Measurements from ENCODE around the gene CDH6. TPM values are rescaled to one million over a fixed set of nuclear protein-coding genes. Genes with fewer than 3 reads are reported as not detected.
A peak's percentile ranks its signal among the peaks of the same experiment; 100 is the strongest.

CDH6 gene
- total RNA-seq, 1 experiment from 2014 or later = 83.8 TPM

- in situ Hi-C loops (cut with HindIII; ENCODE audit: low pct_unique_long_range_greater_than_20kb, low sequenced_read_pairs) = no loop called here
- DNase-seq (ENCODE audit: low read depth) = no peak
Observed at GRCh38 chr5:31194468-31194813, 955 bp downstream of the CDH6 start.

- DNase-seq (ENCODE audit: low read depth) = peak; percentile 83
- in situ Hi-C loops (cut with HindIII; ENCODE audit: low pct_unique_long_range_greater_than_20kb, low sequenced_read_pairs) = no loop called here
Observed at GRCh38 chr5:31194892-31195555, 1.5 kb downstream of the CDH6 start.

- DNase-seq (ENCODE audit: low read depth) = peak; percentile 71
- in situ Hi-C loops (cut with HindIII; ENCODE audit: low pct_unique_long_range_greater_than_20kb, low sequenced_read_pairs) = no loop called here
Observed at GRCh38 chr5:31196309-31196708, 2.8 kb downstream of the CDH6 start.

GRCh38 chr5:31197183-31197582, 3.7 kb downstream of the CDH6 start:
- in situ Hi-C loops (cut with HindIII; ENCODE audit: low pct_unique_long_range_greater_than_20kb, low sequenced_read_pairs) = no loop called here
- DNase-seq (ENCODE audit: low read depth) = peak; percentile 47

GRCh38 chr5:31204958-31205357, 11.5 kb downstream of the CDH6 start:
- no peak for DNase-seq (ENCODE audit: low read depth)
- in situ Hi-C loops (cut with HindIII; ENCODE audit: low pct_unique_long_range_greater_than_20kb, low sequenced_read_pairs) = no loop called here

GRCh38 chr5:31208043-31208442, 14.6 kb downstream of the CDH6 start:
- in situ Hi-C loops (cut with HindIII; ENCODE audit: low pct_unique_long_range_greater_than_20kb, low sequenced_read_pairs) = no loop called here

GRCh38 chr5:31209334-31209733, 15.8 kb downstream of the CDH6 start:
- in situ Hi-C loops (cut with HindIII; ENCODE audit: low pct_unique_long_range_greater_than_20kb, low sequenced_read_pairs) = no loop called here
- no peak for DNase-seq (ENCODE audit: low read depth)

More at GRCh38 chr5:31208043-31208442, 14.6 kb downstream of the CDH6 start:
- no peak for DNase-seq (ENCODE audit: low read depth)

GRCh38 chr5:31211098-31211497, 17.6 kb downstream of the CDH6 start:
- no peak for DNase-seq (ENCODE audit: low read depth)
- in situ Hi-C loops (cut with HindIII; ENCODE audit: low pct_unique_long_range_greater_than_20kb, low sequenced_read_pairs) = no loop called here

GRCh38 chr5:31213257-31213656, 19.8 kb downstream of the CDH6 start:
- in situ Hi-C loops (cut with HindIII; ENCODE audit: low pct_unique_long_range_greater_than_20kb, low sequenced_read_pairs) = no loop called here
- no peak for DNase-seq (ENCODE audit: low read depth)

- in situ Hi-C loops (cut with HindIII; ENCODE audit: low pct_unique_long_range_greater_than_20kb, low sequenced_read_pairs) = no loop called here
- no peak for DNase-seq (ENCODE audit: low read depth)
Observed at GRCh38 chr5:31213705-31214121, 20.2 kb downstream of the CDH6 start.

- in situ Hi-C loops (cut with HindIII; ENCODE audit: low pct_unique_long_range_greater_than_20kb, low sequenced_read_pairs) = no loop called here
- no peak for DNase-seq (ENCODE audit: low read depth)
Observed at GRCh38 chr5:31214229-31214628, 20.7 kb downstream of the CDH6 start.

GRCh38 chr5:31215236-31215635, 21.8 kb downstream of the CDH6 start:
- no peak for DNase-seq (ENCODE audit: low read depth)
- in situ Hi-C loops (cut with HindIII; ENCODE audit: low pct_unique_long_range_greater_than_20kb, low sequenced_read_pairs) = no loop called here

- DNase-seq (ENCODE audit: low read depth) = no peak
- in situ Hi-C loops (cut with HindIII; ENCODE audit: low pct_unique_long_range_greater_than_20kb, low sequenced_read_pairs) = no loop called here
Observed at GRCh38 chr5:31217446-31217845, 24.0 kb downstream of the CDH6 start.

- no peak for DNase-seq (ENCODE audit: low read depth)
- in situ Hi-C loops (cut with HindIII; ENCODE audit: low pct_unique_long_range_greater_than_20kb, low sequenced_read_pairs) = no loop called here
Observed at GRCh38 chr5:31218978-31219377, 25.5 kb downstream of the CDH6 start.

- in situ Hi-C loops (cut with HindIII; ENCODE audit: low pct_unique_long_range_greater_than_20kb, low sequenced_read_pairs) = no loop called here
- no peak for DNase-seq (ENCODE audit: low read depth)
Observed at GRCh38 chr5:31221001-31221400, 27.5 kb downstream of the CDH6 start.

GRCh38 chr5:31225118-31225517, 31.6 kb downstream of the CDH6 start:
- in situ Hi-C loops (cut with HindIII; ENCODE audit: low pct_unique_long_range_greater_than_20kb, low sequenced_read_pairs) = no loop called here
- DNase-seq (ENCODE audit: low read depth) = no peak

GRCh38 chr5:31225613-31226012, 32.1 kb downstream of the CDH6 start:
- in situ Hi-C loops (cut with HindIII; ENCODE audit: low pct_unique_long_range_greater_than_20kb, low sequenced_read_pairs) = no loop called here
- DNase-seq (ENCODE audit: low read depth) = no peak

- in situ Hi-C loops (cut with HindIII; ENCODE audit: low pct_unique_long_range_greater_than_20kb, low sequenced_read_pairs) = no loop called here
- no peak for DNase-seq (ENCODE audit: low read depth)
Observed at GRCh38 chr5:31226651-31227050, 33.2 kb downstream of the CDH6 start.

- DNase-seq (ENCODE audit: low read depth) = no peak
- in situ Hi-C loops (cut with HindIII; ENCODE audit: low pct_unique_long_range_greater_than_20kb, low sequenced_read_pairs) = no loop called here
Observed at GRCh38 chr5:31229266-31229665, 35.8 kb downstream of the CDH6 start.

- no peak for DNase-seq (ENCODE audit: low read depth)
- in situ Hi-C loops (cut with HindIII; ENCODE audit: low pct_unique_long_range_greater_than_20kb, low sequenced_read_pairs) = no loop called here
Observed at GRCh38 chr5:31231177-31231838, 37.8 kb downstream of the CDH6 start.
